Fibroblast of gingiva (primary cell): ENCODE results near the gene GNB1.

Source experiments
- DNase-seq: peaks from one replicate; pipeline ENCODE4 v3.0.0-alpha.2; 2011; ENCODE audit warnings: low read depth

Gene GNB1

GRCh38 chr1:1922956-1923833 is 32.3 kb upstream of the GNB1 start:
- no peak for DNase-seq

- DNase-seq: no peak
Observed at GRCh38 chr1:1922702-1922955, 31.7 kb upstream of the GNB1 start.

- DNase-seq: no peak
Observed at GRCh38 chr1:1921901-1922701, 31.2 kb upstream of the GNB1 start.

- DNase-seq: no peak
Observed at GRCh38 chr1:1921459-1921862, 30.6 kb upstream of the GNB1 start.

- DNase-seq: no peak
Observed at GRCh38 chr1:1920608-1921458, 29.9 kb upstream of the GNB1 start.

- DNase-seq: no peak
Observed at GRCh38 chr1:1920057-1920607, 29.2 kb upstream of the GNB1 start.

GRCh38 chr1:1919304-1920056 is 28.6 kb upstream of the GNB1 start:
- peak; percentile 94 for DNase-seq

GRCh38 chr1:1918901-1919303 is 28.0 kb upstream of the GNB1 start, which contains the start of gene TMEM52:
Gene TMEM52 (minus strand): TSS chr1:1919279. CDS start chr1:1919265, 14 bp downstream.
- DNase-seq: no peak

- no peak for DNase-seq
Observed at GRCh38 chr1:1917995-1918900, 27.4 kb upstream of the GNB1 start.

- DNase-seq: no peak
Observed at GRCh38 chr1:1917304-1917976, 26.6 kb upstream of the GNB1 start.

- no peak for DNase-seq
Observed at GRCh38 chr1:1916851-1917251, 26.0 kb upstream of the GNB1 start.

GRCh38 chr1:1915911-1916840 is 25.3 kb upstream of the GNB1 start:
- no peak for DNase-seq

- no peak for DNase-seq
Observed at GRCh38 chr1:1914971-1915692, 24.2 kb upstream of the GNB1 start, which contains the start of gene CALML6. Gene CALML6 (plus strand): TSS chr1:1915260. CDS start chr1:1915281, 21 bp downstream.

- DNase-seq: no peak
Observed at GRCh38 chr1:1914101-1914970, 23.4 kb upstream of the GNB1 start.

GRCh38 chr1:1911350-1912041 is 20.6 kb upstream of the GNB1 start:
- DNase-seq: no peak

- DNase-seq: no peak
Observed at GRCh38 chr1:1910651-1911331, 19.9 kb upstream of the GNB1 start.
